GM18526 (cell line): ENCODE measurements around the gene HAUS2.

Experiments used
- POLR2A ChIP-seq: IDR thresholded peaks from 3 replicates; pipeline ENCODE4 v1.6.1; 2011; ENCODE audit not compliant: insufficient read length; ENCODE audit errors: extremely low read depth

HAUS2 gene

DNA sequence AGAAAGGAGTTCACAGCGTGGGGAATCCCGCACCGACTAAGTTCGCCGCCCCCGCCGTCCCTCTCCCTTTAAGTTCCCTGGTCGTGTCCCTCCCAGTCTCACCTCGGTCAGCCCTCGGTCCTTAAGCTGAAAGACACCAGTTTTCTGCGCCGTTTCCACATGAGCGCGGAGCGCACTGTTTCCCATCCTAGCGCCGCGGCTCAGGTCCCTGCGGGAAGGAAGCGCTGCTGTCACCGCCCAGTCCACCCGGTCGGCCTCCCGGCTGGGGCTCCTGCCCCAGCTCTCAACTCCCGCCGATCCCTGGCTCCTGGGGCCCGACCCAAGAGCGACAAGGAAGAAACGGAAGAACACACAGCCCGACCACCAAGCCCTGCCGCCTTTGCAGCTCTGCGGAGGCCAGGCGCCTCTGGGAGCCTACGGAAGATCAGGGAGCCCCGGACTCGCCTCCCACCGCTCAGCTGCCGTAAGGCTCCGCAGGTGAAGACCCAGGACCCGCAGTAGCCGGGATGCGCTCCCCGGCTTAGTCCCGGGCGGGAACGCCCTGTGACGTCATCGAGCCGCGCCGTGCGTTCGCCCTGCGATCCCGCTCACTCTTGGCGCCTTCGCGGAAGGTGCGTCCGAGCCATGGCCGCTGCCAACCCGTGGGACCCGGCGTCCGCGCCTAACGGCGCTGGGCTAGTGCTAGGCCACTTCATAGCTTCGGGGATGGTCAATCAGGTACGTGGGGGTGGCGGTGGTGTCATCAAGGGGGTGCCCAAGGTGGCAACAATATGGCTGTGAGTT lies at the start of gene HAUS2, which contains the start of gene LRRC57:
TSS of gene HAUS2 (plus strand) at position 590 of the 783 bp plus-strand sequence. CDS start at position 625, 35 bp downstream.
TSS of gene LRRC57 (minus strand) at position 545 of the 783 bp plus-strand sequence. CDS start at position 186, 359 bp downstream.
- TF ChIP-seq POLR2A, result peak; percentile 91

DNA sequence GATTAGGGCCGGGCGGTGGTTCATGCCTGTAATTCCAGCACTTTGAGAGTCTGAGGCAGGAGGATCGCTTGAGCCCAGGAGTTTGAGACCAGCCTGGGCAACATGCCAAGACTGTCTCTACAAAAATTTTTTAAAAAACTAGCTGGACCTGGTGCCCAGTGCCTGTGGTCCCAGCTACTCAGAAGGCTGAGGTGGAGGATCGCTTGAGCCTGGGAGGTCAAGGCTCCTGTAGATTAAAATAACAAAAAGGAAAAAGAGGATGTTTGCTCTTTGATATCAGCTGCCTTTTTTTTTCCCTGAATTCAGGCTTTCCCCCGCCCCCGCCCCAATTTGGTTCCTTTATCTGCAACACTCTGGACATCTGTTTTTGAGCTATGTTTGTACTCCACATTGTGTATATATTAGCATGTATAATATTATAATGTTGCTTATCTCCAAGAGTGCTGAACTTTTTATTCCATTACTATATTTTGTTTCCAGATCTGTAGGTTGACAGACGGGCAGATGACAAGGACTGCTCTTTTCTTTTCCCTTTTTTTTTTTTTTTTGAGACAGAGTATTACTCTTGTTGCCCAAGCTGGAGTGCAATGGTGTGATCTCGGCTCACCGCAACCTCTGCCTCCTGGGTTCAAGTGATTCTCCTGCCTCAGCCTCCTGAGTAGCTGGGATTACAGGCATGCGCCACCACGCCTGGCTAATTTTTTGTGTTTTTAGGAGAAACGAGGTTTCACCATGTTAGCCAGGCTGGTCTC lies 48.6 kb upstream of the HAUS2 start:
- TF ChIP-seq POLR2A, result no peak

DNA sequence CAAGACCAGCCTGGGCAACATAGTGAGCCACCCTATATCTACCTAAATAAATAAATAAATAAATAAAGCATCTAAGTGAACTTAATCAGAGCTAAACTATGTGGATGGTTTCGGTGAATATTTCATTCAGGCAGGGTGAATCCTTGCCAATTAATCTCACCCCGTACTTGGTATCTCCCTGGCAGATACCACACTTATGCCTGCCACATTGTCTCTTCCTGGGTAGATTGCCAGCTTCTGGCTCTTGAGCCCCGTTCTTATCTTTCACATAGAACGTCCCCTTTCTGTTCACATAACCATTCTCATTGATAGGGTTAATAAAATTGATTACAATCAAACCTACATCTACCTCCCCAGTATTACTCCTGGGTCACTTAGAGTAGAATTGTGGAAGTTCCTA lies 46.2 kb upstream of the HAUS2 start:
- TF ChIP-seq POLR2A, result no peak

- TF ChIP-seq POLR2A, result no peak
These were observed 44.8 kb upstream of the HAUS2 start for GRCh38 chr15:42503825-42504224.

DNA sequence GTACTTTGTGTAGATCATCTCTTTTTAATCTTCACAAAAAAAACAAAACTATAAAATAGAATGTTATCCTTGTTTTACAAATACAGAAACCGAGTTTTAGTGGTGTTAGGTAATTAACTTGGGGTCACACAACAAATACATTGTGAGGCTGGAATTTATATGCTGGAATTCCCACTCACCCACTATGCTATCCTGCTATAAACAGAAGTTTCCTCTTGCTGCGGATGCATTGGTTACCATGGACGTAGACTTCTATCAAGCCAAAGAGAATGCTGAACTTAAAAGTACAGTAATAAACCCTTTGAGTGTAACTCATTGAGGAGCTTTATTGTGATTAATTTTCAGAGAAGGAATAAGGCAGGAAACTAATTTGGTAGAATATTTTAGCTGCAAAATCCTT lies 44.0 kb upstream of the HAUS2 start:
- no peak for TF ChIP-seq POLR2A

- TF ChIP-seq POLR2A, result no peak
These were observed 41.1 kb upstream of the HAUS2 start for GRCh38 chr15:42507514-42507913.

DNA sequence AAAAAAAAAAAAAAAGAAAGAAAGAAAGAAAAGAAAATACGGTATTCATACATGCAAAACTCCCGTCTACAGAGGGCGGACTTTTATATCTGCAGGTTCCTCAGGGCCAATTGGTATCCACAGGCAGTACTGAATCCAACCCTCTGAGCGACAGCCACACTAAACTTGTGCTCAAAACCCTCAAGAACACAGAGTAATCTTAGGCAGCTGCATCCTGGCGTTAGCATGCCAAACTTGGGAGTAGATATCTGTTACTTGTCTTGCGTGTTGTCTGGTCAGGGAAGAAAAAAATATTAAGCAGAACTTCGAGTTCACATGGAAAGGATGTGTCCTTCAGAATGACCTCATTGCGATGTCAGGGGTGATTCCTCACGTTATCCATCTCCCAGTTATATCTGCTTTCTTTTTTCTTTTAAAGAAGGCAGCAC lies 40.4 kb upstream of the HAUS2 start:
- TF ChIP-seq POLR2A, result no peak

GRCh38 chr15:42510258-42511006 lies 38.2 kb upstream of the HAUS2 start:
- no peak for TF ChIP-seq POLR2A

DNA sequence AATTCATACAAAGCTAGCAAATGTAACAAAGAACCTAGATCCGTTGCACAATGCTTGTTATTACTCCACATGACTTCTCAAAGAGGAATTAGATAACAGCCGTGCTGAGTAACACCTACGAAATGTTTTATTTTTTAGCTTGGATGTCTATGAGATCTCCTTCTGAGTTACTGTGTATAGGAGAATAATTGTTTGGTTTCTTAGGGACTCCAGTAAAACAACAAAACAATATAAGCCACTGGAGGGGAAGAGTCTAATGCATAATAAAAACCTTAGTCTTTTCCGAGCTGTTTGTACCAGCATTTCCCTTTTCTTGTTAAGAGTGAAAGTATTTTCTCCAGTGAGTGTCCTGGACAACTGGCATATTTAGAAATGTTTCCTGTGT lies 37.6 kb upstream of the HAUS2 start:
- TF ChIP-seq POLR2A, result no peak

DNA sequence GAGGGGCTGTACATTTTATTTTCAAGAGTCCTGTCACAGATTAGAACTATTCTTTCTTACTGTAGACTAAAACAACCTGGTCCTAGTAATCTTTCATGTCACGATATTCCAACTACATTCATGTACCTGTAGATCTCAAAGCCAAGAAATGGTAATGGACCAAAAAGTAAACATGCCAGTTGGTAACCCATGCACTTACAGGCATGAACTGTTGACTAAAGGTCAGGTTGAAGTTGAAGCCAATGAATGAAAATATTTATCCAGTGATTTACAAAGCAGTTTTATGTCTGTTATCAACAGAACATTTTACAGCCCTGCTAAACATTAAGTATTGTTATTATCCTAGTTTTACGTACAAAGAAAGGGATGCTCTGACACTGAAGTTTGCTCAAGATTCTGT lies 25.3 kb upstream of the HAUS2 start:
- no peak for TF ChIP-seq POLR2A

DNA sequence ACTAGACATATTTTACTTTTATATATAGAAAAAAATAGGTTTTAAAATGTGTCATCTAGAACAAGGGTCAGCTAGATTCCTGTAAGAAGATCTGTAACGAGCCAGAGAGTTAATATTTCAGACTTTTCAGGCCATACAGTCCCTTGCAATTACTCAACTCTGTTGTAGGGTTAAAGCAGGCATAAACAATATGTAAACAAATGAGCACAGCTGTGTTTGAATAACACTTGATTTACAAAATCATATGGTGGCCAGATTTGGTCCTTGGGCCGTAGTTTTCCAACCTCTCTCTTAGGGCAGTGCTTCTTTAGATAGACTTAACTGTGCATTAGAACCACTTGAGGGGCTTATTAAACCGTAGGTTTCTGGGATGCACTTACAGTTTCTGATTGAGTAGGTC lies 19.7 kb upstream of the HAUS2 start:
- no peak for TF ChIP-seq POLR2A

DNA sequence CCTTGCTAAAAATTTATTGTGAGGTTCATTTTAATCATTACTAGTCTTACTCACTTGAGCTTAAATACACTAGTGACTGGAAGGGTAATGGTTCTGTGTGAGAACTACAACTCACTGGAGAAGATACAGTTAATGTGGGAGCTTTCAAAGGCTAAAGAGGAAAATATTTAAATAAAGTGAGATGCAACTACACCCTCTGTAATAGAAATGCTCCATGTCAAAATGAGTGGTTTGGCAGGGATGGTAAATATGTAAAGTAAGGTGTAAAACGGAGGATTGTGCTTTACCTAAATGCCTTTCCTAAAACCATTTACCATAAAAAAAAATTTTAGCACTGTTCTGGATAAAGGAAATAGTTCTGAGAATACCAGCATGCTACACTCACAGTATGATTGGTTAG lies 15.4 kb upstream of the HAUS2 start:
- TF ChIP-seq POLR2A, result no peak

DNA sequence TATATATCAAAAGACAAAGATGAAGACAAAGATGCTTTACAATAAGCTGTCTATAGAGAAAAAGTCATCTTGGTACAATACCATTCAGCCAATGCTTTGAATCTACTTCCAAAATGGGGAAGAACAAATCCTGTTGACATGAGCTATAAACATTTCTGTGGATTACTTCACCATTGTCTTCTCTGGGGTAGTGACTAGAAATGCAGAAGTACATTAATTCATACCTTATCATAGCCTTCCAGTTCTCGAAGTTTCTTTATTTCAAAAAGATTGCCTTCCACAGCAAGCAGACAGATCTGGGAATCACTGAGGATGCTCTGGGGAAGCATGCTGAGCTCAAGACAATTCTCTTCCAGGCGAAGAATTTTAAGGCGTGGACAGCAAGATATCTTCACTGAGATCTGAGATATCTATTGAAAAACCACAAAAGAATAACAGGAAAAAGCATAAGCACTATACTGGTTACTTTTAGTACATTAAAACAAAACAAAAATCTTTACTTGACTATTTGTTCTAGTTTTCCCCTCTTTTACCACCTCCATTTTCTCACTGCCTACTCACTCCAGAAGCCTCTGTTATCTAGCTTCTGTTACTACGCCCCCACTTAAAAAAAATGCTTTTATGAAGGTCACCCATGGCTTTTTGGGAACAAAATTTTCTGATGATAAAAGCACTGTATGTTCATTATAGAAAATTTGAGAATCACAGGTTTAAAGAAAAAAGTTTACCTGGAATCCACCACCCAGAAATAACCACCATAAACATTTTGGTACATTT lies 3.6 kb upstream of the HAUS2 start:
- no peak for TF ChIP-seq POLR2A

- TF ChIP-seq POLR2A, result no peak
These were observed 755 bp upstream of the HAUS2 start for GRCh38 chr15:42547918-42548248.

DNA sequence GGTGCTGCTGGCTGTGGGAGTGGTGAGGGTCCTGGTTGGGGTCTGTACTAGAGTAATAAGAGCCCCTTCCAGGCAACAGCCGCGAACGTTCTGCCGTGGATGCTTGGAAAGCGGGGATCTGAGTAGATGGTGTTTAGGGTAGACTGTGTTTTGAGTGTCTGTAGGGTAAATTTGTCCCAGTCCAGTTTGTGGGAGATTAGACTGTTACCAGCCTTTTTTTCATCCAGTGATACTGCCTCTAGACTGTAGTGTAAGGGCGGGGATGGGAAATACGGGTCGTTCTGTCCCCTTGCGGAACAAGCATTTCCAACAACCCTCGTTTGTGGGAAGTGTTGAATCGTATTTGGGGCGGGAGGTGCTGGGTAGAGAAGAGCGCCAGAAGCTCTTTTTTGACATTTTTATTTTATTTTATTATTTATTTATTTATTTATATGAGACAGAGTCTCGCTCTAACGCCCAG lies 424 bp downstream of the HAUS2 start:
- no peak for TF ChIP-seq POLR2A
